Measurements from ENCODE around the gene HOXD10.

HOXD10 gene

DNA sequence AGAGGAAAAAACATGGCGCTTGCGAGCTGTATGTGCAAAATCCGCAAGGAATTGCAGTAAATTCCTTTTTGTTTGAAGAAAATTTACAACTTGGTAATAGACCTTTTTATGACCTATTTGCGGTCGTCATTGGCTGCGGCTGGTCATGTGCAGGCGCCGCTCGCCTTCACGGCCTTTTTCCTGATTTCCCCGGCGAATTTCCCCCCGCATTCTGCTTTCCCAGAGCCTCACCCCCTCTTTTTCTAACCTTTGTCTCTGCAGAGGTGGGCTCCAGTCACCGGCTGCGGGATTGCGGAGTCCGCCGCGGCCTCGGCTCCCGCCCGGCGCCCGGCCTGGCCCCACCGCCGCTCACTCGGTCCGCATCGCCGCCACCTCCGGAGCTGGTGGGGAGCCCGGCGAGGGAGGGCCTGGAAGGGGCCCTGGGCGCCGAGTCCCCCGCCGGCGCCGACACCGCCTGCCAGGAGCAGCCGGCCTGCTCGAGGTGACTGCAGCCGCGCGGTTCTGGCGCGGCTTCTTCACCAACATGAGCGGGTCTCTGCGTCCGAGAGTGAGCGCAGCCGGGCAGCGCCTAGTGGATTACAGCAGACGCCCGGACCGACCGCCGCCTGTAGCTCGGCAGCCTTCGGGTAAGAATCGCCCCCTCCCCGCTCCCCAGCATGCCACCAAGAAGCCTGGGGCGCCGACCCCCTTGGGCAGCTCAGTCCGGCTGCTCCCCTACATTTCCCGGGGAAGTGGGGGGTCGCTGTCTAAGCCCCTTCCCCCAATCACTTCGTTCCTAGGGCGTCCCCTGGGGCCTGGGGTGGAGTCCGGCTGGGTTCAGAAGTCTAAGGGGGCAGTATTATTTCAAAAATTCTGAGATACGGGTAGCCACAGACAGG is 20.0 kb downstream of the HOXD10 start:
- no peak for DNase-seq (ENCODE audit: low read depth)

DNA sequence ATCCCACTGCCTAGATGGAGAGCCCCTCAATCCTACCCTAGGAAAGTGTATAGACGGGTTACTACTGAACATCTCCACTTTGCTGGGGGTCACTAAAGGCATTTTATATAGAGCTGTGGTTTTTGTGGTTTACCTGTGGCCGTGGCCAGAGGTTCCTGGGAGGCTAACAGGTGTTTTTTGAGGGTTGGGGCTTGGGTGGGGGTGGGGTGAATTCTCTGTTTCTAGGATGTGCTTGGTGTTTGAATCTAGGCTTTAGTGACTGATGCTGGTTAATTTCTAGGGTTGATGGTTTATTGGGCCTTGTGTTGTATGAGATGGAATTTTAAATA is 20.6 kb downstream of the HOXD10 start:
- no peak for DNase-seq (ENCODE audit: low read depth)

DNA sequence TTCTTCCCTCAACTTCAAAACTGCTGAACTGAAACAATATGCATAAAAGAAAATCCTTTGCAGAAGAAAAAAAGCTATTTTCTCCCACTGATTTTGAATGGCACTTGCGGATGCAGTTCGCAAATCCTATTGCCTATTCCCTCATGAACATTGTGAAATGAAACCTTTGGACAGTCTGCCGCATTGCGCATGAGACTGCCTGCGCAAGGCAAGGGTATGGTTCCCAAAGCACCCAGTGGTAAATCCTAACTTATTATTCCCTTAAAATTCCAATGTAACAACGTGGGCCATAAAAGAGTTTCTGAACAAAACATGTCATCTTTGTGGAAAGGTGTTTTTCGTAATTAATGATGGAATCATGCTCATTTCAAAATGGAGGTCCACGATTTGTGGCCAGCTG is 21.3 kb downstream of the HOXD10 start:
- DNase-seq (ENCODE audit: low read depth) = no peak

DNA sequence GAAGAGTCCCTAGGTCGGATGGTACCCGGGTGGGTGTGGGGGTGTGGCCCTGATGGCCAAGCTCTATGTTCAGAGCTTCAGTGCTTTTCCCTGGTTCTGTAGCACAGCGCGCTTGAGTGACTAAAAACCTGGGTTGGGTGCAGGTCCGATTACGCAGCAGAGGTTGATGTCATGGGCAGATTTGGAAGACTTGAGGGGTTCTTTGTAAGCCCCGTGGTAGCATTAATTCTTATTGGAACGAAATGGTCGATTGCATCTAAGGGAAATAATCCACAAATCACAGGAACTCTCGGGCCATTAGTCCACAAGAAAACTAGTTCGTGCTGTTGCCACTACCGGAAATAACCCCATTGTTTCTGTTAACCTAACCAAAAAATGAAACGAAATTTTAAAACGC is 21.9 kb downstream of the HOXD10 start:
- DNase-seq (ENCODE audit: low read depth) = no peak

DNA sequence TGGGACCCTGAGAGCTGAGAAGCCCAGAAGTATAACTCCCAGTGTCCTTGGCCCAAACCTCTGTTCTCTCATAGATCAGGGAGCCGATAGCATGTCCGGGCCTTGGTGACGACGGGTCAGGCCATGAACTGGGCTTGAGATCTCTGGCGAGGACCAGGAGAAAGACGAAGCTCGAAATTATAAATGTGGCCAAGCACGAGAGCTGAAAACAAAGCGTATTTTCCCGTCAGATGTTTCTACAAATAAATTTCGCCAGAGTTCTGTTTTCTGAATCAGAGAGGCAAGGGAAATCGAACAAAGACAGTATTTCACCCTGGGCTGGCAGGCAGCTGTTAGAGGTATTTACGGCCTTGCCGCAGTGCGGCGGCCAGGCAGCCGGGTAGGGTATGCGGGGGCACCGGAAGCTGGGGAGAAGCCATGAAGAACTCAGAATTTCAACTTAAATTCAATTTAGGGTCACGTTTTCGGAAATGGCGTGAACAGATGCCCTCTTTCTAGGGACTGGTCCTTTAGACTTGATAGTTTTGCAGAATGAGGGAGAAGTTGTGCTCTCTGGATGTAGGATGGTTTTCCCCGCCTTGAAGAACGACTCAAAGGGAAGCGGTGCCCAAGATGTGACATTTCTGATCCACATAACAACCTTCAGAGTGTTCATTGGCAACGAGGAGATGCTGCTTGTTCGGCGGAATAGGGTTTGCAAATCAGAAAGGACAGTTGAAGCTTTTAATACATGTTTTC is 22.5 kb downstream of the HOXD10 start:
- DNase-seq (ENCODE audit: low read depth) = no peak

DNA sequence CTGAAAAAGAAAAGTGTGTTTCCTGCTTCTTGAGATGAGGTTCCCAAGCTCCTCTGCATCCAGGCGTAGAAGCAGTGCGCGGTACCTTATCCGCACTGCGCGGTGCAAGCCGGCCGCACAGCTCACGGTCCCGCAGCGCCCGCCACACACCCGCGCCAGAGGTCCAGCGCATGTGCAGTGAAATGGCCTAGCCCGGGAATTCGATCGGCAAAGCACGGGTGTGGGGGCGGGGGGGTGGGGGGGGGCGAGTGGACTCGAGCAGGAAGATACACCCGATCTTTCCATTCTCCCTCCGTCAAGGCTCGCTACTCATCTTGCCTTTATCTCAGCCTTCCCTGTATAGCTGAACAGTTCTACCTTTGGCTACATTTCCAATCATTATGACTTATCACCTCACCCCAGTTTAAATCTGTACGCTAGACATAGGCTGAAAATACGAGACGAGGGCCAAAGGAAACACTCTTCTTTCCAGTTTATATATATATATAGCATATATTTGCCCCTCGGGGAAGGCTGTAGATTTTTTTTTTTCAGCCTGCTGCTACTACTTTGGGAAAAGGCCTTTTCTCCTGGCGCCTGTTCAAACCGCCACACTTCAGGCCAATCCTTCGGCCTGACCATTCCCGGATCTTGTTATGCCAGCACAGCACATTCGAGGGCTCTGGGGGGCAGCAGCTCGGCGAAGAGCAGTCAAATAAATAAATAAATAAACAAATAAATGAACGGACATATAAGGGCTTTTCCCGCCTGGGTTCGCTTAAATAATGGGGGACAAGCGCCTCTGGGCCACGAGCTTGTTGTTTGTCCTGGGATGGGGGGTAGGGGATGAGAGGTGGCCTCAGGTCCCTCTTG is 23.3 kb downstream of the HOXD10 start:
- no peak for DNase-seq (ENCODE audit: low read depth)

DNA sequence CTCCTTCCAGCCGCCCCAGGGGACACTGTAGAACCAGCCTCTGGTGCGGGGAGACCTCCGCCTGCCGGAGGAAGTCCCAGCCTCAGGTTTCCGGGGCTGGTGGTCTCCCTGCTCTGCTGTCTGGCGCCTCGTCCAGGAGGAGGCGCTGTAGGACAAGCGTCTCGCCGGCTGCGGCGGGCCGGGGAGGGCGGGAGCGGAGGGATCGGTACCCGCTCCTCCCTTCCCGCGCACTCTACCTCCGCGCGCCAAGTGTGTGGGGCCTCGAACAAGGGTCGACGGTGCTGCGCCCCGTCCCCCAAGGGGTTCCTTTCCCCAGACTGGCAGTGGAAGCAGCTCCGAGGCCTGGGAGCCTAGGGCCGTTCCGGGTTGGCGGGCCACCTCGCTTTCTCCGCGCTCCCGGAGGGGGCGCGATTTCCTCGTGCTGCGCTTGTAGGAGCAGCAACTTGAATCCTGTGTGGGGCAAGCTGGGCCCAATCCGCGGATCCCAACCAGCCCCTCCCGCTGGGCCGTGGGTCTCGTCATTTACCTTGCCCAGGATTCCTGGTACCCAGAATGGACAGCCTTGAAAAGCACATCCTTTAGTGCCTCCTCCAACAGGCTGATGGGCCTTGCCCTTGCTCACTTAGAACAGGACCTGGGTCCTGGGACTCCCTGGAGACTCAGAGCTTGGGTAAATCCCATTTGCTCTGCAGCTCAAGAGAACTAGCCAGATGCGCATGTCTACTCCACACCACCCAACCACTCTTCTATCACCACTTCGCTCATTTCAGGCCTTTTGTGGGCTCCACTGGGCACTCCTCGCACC is 24.1 kb downstream of the HOXD10 start:
- DNase-seq (ENCODE audit: low read depth) = no peak

DNA sequence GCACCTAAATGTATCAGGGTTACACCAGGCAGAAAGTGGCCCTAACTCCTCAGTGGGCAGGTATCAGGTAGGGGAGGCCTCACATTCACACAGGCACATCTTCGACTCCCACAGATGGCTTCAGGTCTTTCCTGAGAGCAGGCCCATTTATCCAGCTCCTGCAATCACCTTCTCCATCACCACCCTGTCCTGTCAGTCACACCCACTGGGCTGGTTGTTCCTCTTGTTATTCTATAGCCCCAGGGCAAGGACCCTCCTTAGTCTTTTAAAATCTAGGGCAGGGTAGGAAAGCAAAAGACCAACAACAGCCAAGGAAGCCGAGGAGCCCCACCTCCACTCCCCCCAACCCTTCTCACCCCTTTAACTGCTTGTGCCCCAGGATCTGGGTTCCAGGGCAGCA is 25.7 kb downstream of the HOXD10 start:
- no peak for DNase-seq (ENCODE audit: low read depth)

DNA sequence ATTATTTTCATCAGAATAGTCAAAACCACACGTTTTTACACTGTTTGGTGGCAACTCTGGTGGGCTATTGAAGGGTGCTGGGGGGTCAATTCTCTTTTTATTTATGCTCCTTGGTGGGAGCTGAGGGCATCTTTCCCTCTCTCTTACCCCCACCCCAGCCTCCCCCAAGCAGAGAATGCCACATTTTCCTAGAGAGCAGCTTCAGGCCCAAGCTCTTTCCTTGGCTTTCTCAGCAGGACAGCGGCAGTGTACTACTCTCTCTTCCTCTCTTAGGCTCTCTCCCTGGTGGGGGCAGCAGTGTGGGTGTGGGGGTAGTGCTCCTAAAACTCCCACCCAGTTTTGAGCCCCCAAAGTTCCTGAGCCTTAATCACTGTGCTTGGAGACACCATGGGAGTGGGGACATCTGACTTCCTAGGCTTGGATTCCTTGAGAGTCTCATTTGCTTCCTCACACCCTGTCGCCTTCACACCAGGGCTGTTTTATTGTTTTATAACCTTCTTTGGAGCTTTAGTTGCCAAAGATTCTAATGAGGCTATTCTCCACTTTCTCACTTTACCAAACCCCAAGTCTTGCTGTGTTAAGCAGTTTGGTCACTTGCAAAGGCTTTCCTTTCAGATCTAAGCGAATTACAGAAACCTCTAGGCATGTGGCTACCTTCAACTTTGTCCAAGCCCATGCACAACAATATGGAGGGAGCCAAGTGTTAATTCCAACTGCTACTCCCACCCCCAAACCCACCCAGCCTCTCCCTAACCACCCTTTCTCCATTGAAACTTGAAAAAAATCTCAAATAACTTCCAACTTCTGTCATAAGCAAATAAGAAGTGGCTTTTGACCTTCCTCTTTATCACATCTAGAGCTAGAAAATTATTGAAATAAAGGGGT is 28.7 kb downstream of the HOXD10 start:
- no peak for DNase-seq (ENCODE audit: low read depth)

DNA sequence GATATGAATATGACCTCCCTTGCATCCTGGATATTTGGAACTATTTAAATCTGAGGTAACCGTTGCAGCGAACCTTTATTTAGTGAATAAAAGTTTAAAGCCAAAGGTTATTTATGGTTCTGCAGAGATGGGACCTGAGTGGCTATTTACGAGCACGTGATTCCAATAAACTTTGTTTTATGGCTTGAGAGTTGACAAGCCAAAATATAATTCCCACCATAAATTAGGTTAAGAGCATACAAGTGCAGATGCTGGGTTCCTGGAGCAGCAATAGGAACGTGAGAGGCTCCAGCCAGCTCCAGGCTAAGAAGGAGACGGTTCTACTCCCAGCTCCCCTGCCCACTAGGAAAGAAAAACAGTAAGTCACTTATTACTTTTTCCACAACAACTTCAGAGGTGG is 29.5 kb downstream of the HOXD10 start:
- no peak for DNase-seq (ENCODE audit: low read depth)

DNA sequence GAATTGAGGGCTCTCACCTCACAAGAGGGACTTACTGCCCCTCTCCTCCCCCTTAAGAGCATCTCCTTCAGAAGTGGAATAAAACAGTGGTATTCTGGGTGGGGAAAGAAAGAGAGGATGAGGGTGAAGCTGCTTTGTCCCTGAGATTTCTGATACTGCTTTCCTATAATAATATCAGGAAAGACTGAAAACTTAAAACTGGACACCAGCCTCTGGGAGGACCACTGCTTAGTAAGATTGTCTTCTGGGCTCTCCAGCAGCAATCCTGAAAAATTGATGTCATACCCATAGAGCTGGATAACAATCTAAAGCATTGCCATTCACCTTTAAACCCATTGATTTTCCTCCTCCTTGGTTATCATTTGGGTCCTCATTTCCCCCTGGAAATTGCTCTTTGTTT is 30.1 kb downstream of the HOXD10 start:
- no peak for DNase-seq (ENCODE audit: low read depth)

DNA sequence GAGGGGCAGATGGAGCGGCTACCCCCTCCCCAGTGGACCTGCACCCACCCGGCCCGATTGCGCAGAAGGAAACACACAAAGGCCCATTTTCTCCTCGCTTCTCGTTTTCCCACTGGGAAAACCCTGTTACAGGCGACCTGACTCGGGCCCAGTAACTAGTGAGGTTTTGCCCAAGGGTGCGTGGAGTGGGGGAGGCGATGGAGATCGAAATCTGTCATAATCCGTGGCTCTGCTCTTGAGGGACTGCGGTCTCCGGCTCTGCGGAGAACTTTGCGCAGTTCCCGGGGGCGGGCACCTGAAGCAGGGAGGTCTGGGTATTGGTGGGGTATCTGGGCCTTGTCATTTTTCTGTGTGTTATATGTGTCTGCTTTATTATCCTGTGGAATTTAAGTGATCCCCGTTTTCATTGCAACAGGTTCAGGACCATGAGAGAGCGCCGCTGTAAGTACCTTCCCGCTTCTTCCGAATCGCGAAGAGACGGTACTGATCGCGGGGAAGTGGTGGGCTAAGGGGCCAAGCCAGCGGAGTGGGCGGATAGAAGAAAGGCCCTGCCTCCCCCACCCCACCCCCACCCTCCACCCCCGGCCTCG is 30.7 kb downstream of the HOXD10 start:
- DNase-seq (ENCODE audit: low read depth) = no peak

DNA sequence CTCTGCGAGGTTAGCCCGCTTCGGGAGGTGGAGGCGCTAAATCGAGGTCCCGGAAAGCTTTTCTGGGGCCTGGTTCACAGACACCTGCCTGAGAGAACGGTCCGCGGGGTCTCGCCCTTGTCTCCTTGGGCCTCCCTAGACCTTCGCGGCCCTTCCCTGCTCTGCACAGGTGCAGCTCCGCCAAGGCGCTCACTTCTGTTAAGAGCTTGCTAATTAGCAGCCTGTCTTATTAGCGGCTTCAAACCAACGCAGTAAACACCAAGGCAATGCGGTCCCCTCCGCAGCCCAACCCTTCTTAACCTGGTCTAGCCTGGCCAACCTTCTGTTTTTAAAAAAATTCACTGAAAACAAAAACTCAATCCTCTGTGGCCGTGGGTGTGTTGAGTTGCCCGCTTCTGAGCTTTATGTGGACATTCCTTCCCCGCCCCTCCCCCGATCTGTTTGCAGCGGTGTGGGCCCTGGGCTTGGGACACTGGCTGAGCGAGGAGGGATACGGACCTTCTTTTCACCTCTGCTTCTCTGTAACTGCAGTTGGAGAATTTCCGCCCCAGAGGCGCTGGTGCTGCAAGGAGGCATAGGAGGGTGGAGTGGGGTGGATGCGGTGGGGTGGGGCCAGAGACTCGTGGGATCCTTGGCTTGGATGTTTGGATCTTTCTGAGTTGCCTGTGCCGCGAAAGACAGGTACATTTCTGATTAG is 31.4 kb downstream of the HOXD10 start:
- DNase-seq (ENCODE audit: low read depth) = no peak

DNA sequence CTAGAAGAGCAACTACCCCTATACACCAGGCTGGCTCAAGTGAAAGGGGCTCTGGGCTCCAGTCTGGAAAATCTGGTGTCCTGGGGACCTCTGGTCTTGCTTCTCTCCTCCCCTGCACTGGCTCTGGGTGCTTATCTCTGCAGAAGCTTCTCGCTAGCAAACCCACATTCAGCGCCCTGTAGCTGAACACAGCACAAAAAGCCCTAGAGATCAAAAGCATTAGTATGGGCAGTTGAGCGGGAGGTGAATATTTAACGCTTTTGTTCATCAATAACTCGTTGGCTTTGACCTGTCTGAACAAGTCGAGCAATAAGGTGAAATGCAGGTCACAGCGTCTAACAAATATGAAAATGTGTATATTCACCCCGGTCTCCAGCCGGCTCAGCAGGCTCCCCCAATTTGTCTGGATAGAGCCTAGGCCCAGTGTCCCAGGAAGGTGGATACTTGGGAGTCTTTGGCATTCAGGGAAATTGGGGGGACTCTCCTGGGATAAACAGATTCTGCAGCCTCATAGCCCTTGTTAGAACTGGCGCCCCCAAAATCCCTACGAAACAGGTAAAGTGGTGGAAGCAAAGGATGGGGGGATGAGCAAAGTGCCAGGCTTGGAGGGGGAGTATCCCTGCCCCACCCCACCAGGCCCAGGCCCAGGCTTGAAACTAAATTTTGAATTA is 32.3 kb downstream of the HOXD10 start:
- DNase-seq (ENCODE audit: low read depth) = no peak

DNA sequence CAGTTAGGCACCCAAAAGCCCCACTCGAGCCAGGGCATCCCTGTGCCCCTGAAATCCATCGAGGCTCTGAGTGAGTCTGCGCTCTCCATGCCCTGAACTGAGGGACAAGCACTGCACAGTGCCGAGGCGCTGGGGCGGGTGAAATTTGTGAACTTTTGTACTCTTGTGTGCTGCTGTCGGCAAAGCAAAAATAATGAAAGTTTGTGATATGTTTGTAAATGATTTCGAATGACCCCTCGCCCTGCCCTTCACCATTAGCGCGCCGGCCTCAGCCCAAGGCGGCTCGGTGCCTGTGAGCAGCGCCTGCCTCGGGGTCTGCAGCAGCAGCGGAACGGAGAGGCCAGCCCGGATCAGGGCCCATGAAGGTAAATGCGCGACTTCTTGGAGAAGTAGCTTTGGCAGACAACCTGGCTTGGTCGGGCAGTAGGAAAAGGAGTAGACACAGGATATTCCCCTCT is 32.9 kb downstream of the HOXD10 start:
- DNase-seq (ENCODE audit: low read depth) = no peak

DNA sequence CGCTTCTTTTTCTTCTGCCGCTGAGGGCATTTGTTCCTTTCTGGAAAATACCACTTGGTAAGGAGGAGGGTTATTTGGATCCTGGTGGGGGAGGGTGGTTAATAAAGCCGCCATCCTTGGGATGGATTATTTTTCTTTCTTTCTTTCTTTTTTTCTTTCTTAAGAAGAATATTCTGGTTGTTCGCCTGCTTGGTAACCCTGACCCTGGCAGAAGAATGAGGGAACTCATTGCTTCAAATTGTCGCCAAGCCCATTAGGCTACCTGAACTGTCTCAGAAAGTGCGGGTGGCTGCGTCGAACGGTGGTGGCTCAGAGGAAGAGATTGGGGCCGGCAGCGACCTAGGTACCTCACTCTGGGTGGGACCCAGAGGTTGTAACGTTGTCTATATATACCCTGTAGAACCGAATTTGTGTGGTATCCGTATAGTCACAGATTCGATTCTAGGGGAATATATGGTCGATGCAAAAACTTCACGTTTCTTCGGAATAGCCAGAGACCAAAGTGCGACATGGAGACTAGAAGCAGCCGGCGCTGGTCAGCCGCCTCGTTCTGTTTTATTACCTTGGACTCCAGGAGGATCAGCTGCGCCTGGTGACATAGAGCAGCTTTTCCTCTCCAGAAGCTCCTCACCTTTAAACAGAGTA is 33.5 kb downstream of the HOXD10 start:
- no peak for DNase-seq (ENCODE audit: low read depth)

DNA sequence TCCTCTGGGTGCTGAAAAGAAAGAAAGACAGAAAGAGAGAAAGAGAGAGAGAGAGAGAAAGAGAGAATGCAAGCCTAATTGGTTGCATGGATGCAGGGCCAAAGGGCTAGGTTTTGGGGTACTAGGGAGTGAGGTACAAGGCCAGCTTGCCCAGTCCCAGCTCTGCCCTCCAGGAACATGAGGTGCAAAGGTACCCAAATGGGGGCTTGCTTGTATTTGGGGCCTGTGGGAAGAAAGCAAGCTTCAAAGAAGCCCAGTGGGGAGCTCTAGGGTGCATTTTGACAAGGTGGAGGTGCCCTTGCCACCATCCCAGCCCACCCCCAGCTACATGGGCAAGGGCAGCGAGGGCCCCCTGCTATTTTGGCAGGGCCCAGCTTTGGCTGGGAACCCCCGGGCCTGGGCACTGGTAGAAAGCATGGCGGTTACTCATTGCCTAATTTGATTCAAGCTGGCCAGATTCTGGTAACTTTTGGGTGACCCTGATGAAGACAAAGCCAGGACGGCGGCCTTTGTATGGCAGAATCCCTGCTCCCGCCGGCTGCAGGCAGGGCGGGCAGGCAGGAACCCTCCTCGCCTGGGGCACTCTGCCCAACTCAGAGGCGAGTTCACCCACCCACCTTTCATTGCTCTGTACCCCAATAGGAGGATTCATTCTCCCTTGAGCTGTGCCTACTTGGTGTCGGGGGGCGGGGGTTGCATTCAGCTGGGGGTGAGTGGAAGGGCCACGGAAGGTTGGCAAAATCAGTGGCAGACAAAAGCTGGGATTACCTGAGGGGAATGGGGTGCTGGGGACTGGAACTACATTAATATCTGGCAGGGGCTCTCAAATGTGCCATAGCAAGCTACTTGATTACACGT is 34.2 kb downstream of the HOXD10 start:
- no peak for DNase-seq (ENCODE audit: low read depth)

Data from GM04503 (cell line).